Pancreas (tissue), 10 donors: ENCODE measurements around the gene EVC. TPM values are rescaled to one million over a fixed set of nuclear protein-coding genes. Genes with fewer than 3 reads are reported as not detected.
"Not testable (repeated sequence)": the region's sequence is repeated elsewhere in the genome, so short reads cannot be mapped to it uniquely, and the experiment has no call there.

Source experiments
- ATAC-seq, 4 donors: fragments of 200-7000 bp; cut with Tn5 transposase; one replicate each; pipeline versions ENCODE4 v1.8.0 to v1.9.1; 2020; ENCODE audit warnings: mild to moderate bottlenecking in 4 of 4, moderate library complexity in 4 of 4
- DNase-seq, 6 donors: peaks; one replicate each; pipeline ENCODE4 v3.0.0-alpha.2; 2020
- FAIRE-seq: peaks from 2 replicates; lab custom pipeline; 2012; peaks lifted over from hg19 to GRCh38; lab: Jason Lieb, UNC
- H3K27ac ChIP-seq, 4 donors: fragments of 200-600 bp; sonication (generic); 1 replicate in 3 of 4; 2 replicates in 1 of 4; pipeline versions ENCODE4 v1.5.0 to v1.8.0; 2020
- H3K27me3 ChIP-seq, 4 donors: fragments of 200-600 bp; one replicate each; pipeline ENCODE4 v1.8.0; 2021
- H3K36me3 ChIP-seq, 3 donors: fragments of 200-600 bp; sonication (generic) in 1 of 3; one replicate each; pipeline versions ENCODE4 v1.5.0 to v1.8.0; 2020 to 2021
- H3K4me1 ChIP-seq, 3 donors: fragments of 200-600 bp; one replicate each; pipeline ENCODE4 v1.8.0; 2021
- H3K4me3 ChIP-seq, 4 donors: fragments of 200-600 bp; sonication (generic) in 2 of 4; one replicate each; pipeline versions ENCODE4 v1.5.0 to v1.8.0; 2020 to 2021
- H3K9me3 ChIP-seq, 4 donors: fragments of 200-600 bp; one replicate each; pipeline ENCODE4 v1.8.0; 2021
- CTCF ChIP-seq, 4 donors: fragments of 200-600 bp; sonication (generic) in 3 of 4; IDR thresholded peaks; one replicate each; pipeline versions ENCODE4 v1.5.0 to v1.8.0; 2021; ENCODE audit warnings: antibody characterized with exemption in 4 of 4
- WGBS, 2 donors: extraction: QIAGEN DNeasy Blood & Tissue Kit; methylation state at CpG; one replicate each; pipeline ENCODE4 v1.1.7; 2013; 5-methylcytosine and 5-hydroxymethylcytosine counted together
- intact Hi-C, 3 donors: fragments of 100-400 bp; cut with DNase I; formaldehyde crosslinking; loops; one replicate each; pipeline versions ENCODE4 v1.11.1 to v1.14.2; 2022
- polyA plus RNA-seq, 2 donors: library from polyadenylated mRNA; stranded (reverse); fragments of 200-250 nt; gene quantifications; one replicate each; pipeline ENCODE4 v1.2.3, GENCODE V29; 2013
- total RNA-seq, 6 donors: library from RNA; stranded (reverse); fragmentation: NEBNext Ultra II Directional in 4 of 6; extraction: Animal tissue kit (Norgen Biotek cat#: 25700) in 4 of 6; gene quantifications; one replicate each; pipeline versions ENCODE4 v1.2.1 to v1.2.4, GENCODE V29; 2021 to 2023
- donor health status: healthy with polysubstance abuse.
- donor health status: DM: no; HTN: no; CAD: no; lungs with moderate emphysema.
- donor health status: DM: no; HTN: no; CAD: no.
- donor health status: control.
- donor health status: control.
- donor health status: Bipolar disorder and iron deficiency.
- donor health status: DM: yes; HTN: yes; CAD: no.
- donor health status: DM: no; HTN: no; CAD: no.
- donor health status: DM: no; HTN: no; CAD: no.
- donor health status: DM: yes; HTN: yes; CAD: no.

Gene EVC
- total and polyA plus RNA-seq, 8 donors = 2.8 to 17.8 (median 11.9) TPM

- Histone ChIP-seq H3K4me1 (no peaks in the 10 kb centered on the region), H3K36me3 (peaks cover 0 to 22% (median 0%) of the 10 kb centered on the region in 3 donors), H3K27ac (no peak overlapping the region), H3K27me3 (no peaks in the 10 kb centered on the region), H3K9me3 (no peaks in the 10 kb centered on the region), H3K4me3 (no peak overlapping the region)
- FAIRE-seq (no peak), ATAC-seq (no peak), DNase-seq (no peak)
- TF ChIP-seq CTCF (IDR thresholded peaks at IDR 0.05) = no peak
- intact Hi-C loops = loop anchor here in 1 of 3 donors (10.0 kb wide), 1 partner anchor 756 kb away; the partner anchor contains the start of gene STK32B
- WGBS, 2 donors = 81% methylated on average over 12 of the region's 12 CpGs
These were observed 99.9 kb downstream of the EVC start for GRCh38 chr4:5810770-5811430.

GRCh38 chr4:5812057-5812456 is 101.1 kb downstream of the EVC start:
- not testable (repeated sequence) for H3K9me3 ChIP-seq, FAIRE-seq, H3K27me3 ChIP-seq, DNase-seq, H3K4me1 ChIP-seq, H3K4me3 ChIP-seq, H3K27ac ChIP-seq, ATAC-seq
- 89 to 91% methylated on average over 5 of the region's 5 CpGs for WGBS, 2 donors
- H3K36me3 ChIP-seq = peaks cover 0 to 22% (median 0%) of the 10 kb centered on the region in 3 donors
- intact Hi-C loops = loop anchor here in 1 of 3 donors (10.0 kb wide), 1 partner anchor 757 kb away; the partner anchor contains the start of gene STK32B

GRCh38 chr4:5812506-5813229 is 101.7 kb downstream of the EVC start:
- intact Hi-C loops = loop anchor here in 1 of 3 donors (10.0 kb wide), 1 partner anchor 758 kb away; the partner anchor contains the start of gene STK32B
- Histone ChIP-seq H3K4me1 (no peaks in the 10 kb centered on the region), H3K36me3 (peaks cover 0 to 22% (median 0%) of the 10 kb centered on the region in 3 donors), H3K27ac (no peak overlapping the region), H3K27me3 (no peaks in the 10 kb centered on the region), H3K4me3 (no peak overlapping the region), H3K9me3 (no peaks in the 10 kb centered on the region)
- 77 to 78% methylated on average over 9 of the region's 9 CpGs for WGBS, 2 donors
- ATAC-seq (peak; percentile 71 to 86 (median 85)), DNase-seq (peak in 1 of 6 donors; percentile 35), FAIRE-seq (peak; percentile 47)
- peak; percentile 28 to 58 (median 53) for TF ChIP-seq CTCF (IDR thresholded peaks at IDR 0.05)

- intact Hi-C loops = loop anchor here in 1 of 3 donors (10.0 kb wide), 1 partner anchor 759 kb away; the partner anchor contains the start of gene STK32B
- no peak overlapping the region for H3K27ac ChIP-seq
- no peaks in the 10 kb centered on the region for H3K9me3 ChIP-seq
- DNase-seq (no peak), ATAC-seq (no peak), FAIRE-seq (no peak)
- no peak for TF ChIP-seq CTCF (IDR thresholded peaks at IDR 0.05)
- H3K27me3 ChIP-seq = no peaks in the 10 kb centered on the region
- WGBS, 2 donors = 86 to 92% methylated on average over 7 of the region's 7 CpGs
- H3K36me3 ChIP-seq = peaks cover 0 to 14% (median 0%) of the 10 kb centered on the region in 3 donors
- no peak overlapping the region for H3K4me3 ChIP-seq
- H3K4me1 ChIP-seq = no peaks in the 10 kb centered on the region
These were observed 102.9 kb downstream of the EVC start for GRCh38 chr4:5813882-5814255.

- no peaks in the 10 kb centered on the region for H3K9me3 ChIP-seq
- no peaks in the 10 kb centered on the region for H3K4me1 ChIP-seq
- H3K36me3 ChIP-seq = peaks cover 0 to 11% (median 0%) of the 10 kb centered on the region in 3 donors
- ATAC-seq (no peak), FAIRE-seq (no peak), DNase-seq (no peak)
- no peak overlapping the region for H3K27ac ChIP-seq
- 87 to 93% methylated on average over 6 of the region's 6 CpGs for WGBS, 2 donors
- H3K27me3 ChIP-seq = no peaks in the 10 kb centered on the region
- intact Hi-C loops = loop anchor here in 1 of 3 donors (10.0 kb wide), 1 partner anchor 760 kb away; the partner anchor contains the start of gene STK32B
- TF ChIP-seq CTCF (IDR thresholded peaks at IDR 0.05) = no peak
- H3K4me3 ChIP-seq = no peak overlapping the region
These were observed 103.4 kb downstream of the EVC start for GRCh38 chr4:5814421-5814820.
